GM21528 (cell line): Measurements from ENCODE around the gene CTNNBIP1.

Experiments
- ATAC-seq: cut with Tn5 transposase; IDR thresholded peaks from one replicate; pipeline ENCODE4 v1.9.1; 2021; ENCODE audit warnings: mild to moderate bottlenecking, moderate library complexity; ENCODE audit not compliant: unreplicated experiment, low FRiP score

Gene CTNNBIP1

GRCh38 chr1:9905010-9905409 is 5.1 kb downstream of the CTNNBIP1 start:
- no peak for ATAC-seq

- ATAC-seq, result no peak
Observed at GRCh38 chr1:9904596-9904995, 5.5 kb downstream of the CTNNBIP1 start.

DNA sequence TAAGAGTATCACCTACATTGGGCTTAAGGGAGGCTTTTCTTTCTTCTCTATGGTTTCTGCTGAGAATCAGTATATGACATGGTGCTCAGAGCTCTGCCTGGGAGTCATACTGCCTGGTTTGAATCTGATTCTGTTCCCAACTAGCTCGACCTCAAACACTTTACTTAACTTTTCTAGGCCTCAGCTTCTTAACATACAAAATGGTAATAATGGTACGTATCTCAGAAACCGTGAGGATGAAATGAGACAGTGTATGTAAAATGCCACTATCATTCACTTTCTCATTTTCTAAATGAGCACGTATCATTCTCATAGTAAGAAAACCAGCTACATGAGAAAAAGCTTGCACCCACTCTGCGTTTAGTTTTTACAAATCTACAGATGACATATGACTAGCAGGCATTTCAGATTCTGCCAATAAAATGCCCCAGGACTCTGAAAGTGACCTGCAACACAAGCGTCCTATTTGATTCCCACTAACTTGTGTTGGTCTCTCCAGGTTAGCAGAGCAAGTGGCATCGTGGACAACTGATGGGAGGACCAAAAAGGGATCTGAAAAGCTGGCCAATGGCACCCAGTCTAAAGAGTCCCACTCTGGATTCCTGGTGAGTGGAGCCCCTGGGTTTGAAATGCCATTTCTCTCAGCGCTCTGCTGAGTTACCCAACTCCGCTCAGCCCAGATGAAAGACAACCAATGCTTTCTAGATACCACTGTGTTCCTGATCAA is 6.1 kb downstream of the CTNNBIP1 start:
- ATAC-seq, result no peak

DNA sequence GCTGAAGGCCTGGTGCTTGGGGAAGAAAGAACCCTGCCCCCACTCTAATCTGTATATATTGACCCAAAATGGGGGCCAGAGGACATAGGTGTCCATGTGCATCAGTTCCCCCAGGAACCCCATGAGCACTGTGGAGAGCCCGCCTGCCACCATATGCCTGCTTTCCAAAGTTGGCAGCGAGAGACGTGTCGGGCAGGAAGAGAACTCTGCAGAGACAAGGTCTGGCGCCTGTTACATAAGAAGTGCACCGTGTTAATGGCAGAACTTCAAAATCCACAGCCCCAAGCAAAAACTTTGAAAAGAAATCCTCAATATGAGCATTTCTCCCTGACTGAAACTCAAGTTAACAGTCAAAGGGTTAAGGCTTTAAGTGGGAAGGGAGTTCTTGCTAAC is 8.0 kb downstream of the CTNNBIP1 start:
- no peak for ATAC-seq

DNA sequence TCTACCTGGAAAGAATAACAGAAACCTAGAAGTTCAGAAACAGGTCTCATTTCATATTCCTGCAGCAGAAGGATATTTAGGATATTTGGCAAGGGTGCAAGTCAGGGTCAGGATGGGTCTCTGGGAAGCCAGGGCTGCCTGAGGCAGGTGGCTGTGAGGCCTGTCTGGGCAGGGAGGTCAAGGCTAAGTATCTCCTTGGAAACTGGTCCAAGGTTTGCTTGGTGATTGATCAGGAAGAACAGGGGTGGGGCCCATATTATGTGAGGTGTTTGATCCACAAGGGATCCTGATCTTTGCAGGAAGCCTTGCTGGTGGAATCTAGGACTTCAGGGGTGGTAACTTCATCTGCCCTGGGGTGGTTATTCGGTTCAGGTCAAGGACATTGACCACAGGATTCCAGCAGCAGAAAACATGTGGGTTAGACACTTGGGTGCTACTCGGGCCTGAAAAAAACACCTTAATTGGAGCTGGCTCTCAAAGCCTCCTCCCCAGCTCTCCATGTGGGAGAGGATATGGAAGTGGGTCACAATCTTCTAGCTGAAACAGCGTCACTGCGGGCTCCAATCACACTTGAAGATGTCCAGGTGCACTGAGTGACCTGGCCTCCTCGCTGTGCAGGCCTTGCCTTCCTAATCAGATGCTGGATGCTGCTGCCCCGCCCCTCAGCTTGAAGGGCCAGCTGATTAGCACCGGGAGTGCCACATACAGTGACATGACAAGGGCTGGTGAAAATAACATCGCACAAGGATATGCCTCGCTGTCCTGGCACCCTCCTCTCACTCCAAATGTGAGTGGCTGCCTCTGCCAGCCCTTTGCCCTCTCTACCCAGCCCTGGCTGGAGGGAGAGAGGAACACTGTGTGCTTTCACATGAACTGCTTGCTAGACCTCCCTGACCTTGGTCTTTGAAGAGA is 8.7 kb downstream of the CTNNBIP1 start:
- no peak for ATAC-seq

DNA sequence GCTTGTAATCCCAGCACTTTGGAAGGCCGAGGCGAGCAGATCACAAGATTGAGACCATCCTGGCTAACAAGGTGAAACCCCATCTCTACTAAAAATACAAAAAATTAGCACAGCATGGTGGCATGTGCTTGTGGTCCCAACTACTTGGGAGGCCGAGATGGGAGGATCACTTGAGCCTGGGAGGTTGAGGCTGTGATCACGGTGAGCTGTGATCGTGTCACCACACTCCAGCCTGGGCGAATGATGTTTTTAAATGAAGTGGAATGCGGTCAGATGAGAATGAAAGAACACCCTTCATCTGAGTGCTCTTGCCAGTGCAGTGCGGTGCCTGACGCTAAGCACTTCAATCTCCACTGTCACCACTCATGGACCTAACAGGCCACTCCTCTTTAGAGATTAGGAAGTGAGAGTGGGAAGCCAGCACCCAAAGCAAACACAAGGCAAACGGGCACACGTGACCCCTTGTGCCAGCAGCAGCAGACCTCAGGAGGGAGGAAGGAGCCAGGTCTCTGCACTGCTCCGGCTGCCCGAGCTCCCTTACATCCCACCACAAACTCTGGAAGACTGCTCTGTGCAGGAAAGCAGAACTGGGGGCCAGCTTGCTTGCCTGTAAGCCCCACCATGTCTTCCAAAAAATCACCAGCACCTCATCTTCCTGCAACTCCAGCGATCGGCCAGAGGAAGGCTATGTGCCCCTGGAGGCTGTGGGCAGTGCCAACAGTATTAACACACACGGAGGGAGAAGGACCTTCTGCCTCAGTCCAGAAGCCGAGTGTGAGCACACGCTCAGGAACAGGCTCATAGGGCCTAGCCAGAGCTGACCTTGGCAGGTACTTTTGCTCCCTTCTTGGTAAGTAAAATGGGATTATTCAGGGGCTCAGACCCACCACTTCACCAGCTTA is 9.7 kb downstream of the CTNNBIP1 start:
- no peak for ATAC-seq

GRCh38 chr1:9894115-9894514 is 16.0 kb downstream of the CTNNBIP1 start:
- ATAC-seq, result no peak

DNA sequence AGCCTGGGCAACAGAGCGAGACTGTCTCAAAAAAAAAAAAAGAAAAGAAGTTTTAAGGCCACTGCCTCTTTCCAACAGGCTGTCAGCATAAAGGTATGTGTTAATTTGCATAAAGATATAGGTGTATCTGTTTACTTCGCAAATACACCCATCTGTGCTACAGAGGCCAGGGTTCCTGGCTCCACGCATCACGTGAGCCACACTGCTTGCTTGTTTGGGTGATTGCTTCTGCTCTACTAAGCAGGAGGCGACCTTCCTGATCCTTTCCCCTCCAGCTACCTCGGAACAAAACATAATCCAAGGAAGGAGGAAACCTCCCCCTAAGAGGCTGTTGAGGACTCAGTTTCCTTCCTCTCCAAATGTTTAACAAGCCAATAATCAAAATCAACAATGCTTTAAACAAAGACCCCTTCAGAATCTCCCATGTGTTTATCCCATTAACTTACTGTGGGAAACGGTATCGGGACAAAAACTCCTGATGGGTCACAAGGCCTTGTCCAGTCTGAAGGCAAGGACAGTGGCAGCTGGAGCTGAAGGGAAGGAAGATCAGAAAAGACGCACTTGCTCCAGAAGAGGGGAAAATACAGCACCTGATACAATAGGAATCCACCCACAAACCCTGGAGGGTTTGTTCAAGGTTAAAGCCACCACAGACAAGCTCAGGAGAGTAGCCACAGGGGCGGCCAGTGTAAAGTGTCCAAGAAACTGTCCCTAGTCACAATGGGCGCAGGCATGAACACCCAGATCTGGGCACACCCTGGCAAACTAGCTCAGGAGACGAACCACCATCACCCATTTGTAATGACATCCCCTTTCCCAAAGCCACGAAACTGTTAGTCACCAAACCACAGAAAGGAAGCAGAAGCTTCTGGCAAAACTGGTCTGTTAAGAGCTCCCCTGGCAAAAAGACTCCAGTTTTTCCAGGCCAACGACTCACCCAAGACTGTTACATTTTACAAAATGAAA is 17.2 kb downstream of the CTNNBIP1 start:
- ATAC-seq, result no peak

DNA sequence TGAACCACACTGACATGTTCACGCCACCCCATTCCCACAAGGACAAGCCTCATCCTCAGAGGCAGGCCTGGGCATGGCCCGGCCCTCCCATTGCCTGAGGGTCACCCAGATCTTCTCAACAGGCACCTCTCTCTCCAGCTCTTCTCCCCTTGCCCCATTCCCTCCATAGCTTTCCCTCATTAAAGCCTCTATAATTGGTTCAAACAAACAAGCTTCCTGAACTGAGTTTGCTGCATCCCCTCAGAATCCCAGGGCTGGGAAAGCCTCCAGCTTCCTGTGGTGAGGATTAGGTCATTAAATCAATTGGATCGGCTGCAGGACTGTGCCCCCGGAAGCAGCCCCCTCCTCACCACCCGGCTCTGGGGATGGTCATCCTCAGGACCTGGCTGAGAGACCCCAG is 18.9 kb downstream of the CTNNBIP1 start:
- ATAC-seq, result no peak

GRCh38 chr1:9890224-9890731 is 19.8 kb downstream of the CTNNBIP1 start:
- ATAC-seq, result no peak

- no peak for ATAC-seq
Observed at GRCh38 chr1:9889411-9889810, 20.7 kb downstream of the CTNNBIP1 start.

- ATAC-seq, result no peak
Observed at GRCh38 chr1:9888886-9889285, 21.2 kb downstream of the CTNNBIP1 start.

- no peak for ATAC-seq
Observed at GRCh38 chr1:9887070-9887469, 23.0 kb downstream of the CTNNBIP1 start.

GRCh38 chr1:9886092-9886742 is 23.9 kb downstream of the CTNNBIP1 start:
- ATAC-seq, result no peak

DNA sequence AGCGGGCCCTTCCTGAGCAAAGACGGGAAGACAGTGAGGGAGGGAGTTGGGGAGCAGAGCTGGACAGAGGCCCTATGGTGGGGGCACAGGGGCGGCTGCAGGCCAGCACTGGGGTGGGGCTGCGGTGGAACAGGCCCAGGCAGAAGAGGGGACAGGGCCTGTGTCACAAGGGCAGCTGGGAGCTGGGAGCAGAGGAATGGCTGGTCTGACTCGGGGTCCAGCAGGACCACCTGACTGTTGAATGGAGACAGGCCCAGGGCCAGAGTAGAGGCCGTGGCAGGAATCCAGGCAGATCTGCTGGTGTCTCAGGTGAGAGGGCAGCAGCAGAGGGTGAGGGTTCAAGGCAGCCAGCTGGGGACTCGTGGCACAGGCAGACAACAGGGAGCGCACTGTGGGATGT is 25.3 kb downstream of the CTNNBIP1 start:
- no peak for ATAC-seq

DNA sequence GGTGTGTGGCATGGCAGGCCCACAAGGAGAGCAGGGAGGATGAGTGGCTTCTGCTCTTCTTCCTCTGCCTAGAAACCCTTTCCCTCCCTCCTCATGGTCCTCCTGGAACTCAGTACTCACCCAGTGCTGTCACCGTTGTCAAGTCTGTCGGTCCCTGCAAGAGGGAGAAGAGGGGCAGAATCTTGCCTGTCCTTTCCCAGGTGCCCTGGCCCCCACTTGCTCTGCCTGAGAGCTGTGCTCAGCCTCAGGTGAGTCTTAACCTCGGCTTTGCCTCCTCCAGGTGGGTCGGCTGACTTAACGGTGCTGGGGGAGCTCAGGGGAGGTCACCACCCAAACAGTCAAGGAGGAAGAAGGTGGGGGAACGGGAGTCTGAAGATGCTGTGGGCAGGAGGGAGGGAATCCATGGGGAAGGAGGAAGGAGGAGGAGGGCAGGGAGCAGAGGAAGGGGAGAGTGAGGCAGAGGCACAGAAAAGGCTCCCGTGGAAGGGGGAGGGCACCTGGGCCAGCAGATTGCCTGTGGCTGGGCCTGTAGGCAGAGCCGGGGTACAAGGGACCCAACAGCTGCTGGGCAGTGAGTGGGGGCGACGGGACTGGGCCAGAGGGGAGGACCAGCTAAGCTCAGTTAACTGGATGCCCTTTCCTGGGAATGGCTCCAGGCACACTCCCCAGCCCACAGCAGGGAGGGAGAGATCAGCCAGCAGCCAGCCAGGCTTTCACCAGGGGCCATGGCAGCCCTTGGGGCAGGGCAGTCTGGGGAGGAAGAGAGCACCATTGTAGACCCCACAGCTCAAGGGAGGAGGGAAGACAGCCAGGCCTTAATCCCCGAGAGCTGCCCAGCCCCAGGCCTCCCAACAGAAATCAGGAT is 26.3 kb downstream of the CTNNBIP1 start:
- ATAC-seq, result no peak

DNA sequence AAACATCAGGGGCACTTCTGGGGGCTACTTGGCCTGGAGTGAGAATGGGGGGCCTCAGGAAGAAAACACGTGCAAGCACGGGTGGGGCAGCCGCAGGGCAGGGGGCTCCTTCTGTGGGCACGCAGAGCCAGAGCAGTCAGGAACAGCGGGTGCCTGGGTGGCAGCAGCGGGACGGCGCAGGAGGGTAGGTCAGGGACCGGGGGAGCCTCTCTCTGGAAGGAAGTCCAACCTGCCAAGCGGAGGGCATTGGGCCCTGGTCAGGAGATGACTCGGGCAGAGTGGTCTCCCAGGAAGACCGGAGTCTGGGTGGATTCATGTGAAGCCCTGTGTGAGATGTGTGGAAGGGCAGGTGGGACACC is 27.1 kb downstream of the CTNNBIP1 start:
- ATAC-seq, result no peak

DNA sequence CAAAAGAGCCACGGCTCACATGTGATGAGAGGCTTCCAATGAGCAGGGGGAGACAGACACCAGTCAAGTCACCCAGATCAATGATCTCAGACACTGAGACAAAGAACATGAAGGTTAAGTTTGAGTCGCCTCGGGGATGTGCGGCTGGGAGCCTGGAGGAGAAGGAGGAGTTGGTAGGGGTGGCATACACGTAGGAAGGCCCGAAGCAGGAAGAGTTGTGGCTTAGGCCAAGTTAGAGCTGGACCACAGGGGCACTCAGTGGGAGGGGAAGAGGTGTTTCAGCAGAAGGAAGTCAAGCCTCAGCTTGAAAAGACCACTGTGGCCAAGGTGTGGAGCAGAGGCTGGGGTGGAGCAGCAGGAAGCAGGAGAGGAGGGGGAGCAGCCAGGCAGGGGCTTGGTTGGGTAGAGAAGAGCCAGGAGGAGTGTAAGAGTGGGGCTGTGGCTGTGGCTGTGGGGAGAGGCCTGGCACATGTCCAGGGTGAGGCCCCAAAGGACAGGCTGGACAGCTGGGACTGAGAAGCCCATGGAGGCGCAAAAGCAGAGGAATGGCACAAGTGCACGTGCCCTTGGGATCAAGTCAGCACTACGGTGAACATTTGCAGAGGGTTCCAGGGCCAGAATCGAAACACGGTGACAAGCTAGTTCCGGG is 27.6 kb downstream of the CTNNBIP1 start:
- ATAC-seq, result no peak
